ENCODE data around the gene CTNNA1. TPM values are rescaled to one million over a fixed set of nuclear protein-coding genes. Genes with fewer than 3 reads are reported as not detected.

Gene CTNNA1
- total and polyA plus RNA-seq, 2 of the 8 experiments (the other 6 are each of a cell fraction or from before 2014, with no cell fraction given) = 115 to 349 TPM

DNA sequence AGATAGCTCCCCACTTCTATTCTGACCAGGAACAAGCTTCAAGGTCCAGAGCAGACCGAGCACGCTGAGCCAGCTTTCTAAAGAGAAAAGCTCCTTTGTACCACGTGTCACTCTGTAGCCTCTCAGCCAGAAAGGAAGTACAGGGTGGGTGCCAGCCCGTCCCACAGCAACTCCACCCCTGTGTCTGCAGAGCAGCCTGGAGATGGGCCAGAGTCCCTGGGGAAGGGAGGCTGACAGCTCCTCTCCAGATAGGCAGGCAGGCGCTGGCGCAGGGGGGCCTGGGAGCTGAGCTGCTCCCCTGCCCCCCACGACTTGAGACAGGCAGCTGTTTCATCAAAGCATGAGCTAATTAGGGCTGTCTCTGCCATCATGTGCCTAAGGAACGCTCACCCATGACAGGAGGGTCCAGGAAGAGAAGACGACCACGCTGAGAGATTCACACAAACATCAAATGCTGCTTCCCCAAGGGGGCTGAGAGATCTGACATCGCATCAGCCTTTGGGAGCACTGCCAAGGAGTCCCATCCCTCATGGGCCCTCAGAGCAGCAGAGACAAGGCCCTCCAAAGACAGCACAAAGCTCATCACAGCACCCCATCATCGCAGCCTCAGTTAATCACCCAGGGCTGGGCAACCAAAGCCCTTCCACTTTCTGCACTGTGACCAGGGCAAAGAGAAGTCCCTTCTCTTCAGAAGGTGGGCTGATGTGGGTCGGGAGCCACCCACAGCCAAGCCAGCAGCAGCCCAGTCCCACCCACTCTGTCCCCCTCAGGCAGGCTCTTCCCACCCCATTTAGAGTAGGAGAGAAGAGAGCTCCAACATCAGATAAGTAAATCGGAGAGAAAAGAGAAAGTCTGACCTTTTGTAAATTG, 200.4 kb downstream of the CTNNA1 start (continued):
- TF ChIP-seq CTBP2 (IDR thresholded peaks at IDR 0.05; ENCODE audit: borderline replicate concordance, insufficient read depth, insufficient read length, low read length) = no peak
